ENCODE data around the gene RPL31. TPM values are rescaled to one million over a fixed set of nuclear protein-coding genes. Genes with fewer than 3 reads are reported as not detected.

RPL31 gene
- total RNA-seq, 1 experiment from 2014 or later = 682 TPM

DNA sequence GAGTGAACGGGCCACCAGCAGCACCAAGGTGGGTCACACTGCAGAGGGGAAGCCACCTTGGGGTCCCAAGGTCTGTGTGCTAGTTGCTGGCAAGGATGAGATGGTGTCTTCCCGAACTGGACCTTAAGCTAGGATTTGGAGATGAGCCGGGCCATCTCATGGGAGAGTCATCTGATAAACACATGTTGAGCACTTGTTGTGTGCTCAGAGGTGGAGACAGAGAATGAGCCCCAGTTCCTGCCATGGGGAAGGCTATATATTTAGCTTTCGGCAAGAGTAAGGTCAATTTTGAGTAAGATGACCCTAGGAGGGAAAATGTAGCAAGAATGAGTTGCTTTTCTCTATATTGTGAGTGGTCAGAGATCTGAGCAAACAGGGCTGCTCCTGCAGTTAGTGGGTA is 41.4 kb upstream of the RPL31 start:
- Histone ChIP-seq H3K4me3 (ENCODE audit: low read depth in 2 of 2, low read length in 2 of 2) (no peak overlapping the region), H3K27me3 (ENCODE audit: control insufficient read depth, insufficient read depth, low read length) (no peaks in the 10 kb centered on the region), H3K4me1 (ENCODE audit: control insufficient read depth, insufficient read depth, low read length) (no peaks in the 10 kb centered on the region), H3K36me3 (ENCODE audit: control insufficient read depth, insufficient read depth, low read length) (no peaks in the 10 kb centered on the region), H3K27ac (ENCODE audit: low read length) (no peak overlapping the region), H3K9me3 (ENCODE audit: control insufficient read depth, insufficient read depth, low read depth, low read length) (no peaks in the 10 kb centered on the region)
- ChIA-PET CTCF (no interaction called here), POLR2A (no interaction called here)
- TF ChIP-seq SIN3A (IDR thresholded peaks at IDR 0.05; ENCODE audit: borderline replicate concordance, insufficient read depth, low read depth, low read length) (no peak), POLR2AphosphoS5 (IDR thresholded peaks at IDR 0.05; ENCODE audit: low read depth, low read length) (no peak), TCF7L2 (IDR thresholded peaks at IDR 0.05; ENCODE audit: low read depth, low read length) (no peak)
- TF ChIP-seq, protein P1, sequence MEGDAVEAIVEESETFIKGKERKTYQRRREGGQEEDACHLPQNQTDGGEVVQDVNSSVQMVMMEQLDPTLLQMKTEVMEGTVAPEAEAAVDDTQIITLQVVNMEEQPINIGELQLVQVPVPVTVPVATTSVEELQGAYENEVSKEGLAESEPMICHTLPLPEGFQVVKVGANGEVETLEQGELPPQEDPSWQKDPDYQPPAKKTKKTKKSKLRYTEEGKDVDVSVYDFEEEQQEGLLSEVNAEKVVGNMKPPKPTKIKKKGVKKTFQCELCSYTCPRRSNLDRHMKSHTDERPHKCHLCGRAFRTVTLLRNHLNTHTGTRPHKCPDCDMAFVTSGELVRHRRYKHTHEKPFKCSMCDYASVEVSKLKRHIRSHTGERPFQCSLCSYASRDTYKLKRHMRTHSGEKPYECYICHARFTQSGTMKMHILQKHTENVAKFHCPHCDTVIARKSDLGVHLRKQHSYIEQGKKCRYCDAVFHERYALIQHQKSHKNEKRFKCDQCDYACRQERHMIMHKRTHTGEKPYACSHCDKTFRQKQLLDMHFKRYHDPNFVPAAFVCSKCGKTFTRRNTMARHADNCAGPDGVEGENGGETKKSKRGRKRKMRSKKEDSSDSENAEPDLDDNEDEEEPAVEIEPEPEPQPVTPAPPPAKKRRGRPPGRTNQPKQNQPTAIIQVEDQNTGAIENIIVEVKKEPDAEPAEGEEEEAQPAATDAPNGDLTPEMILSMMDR (IDR thresholded peaks at IDR 0.05) = no peak
- TF ChIP-seq, protein P2, sequence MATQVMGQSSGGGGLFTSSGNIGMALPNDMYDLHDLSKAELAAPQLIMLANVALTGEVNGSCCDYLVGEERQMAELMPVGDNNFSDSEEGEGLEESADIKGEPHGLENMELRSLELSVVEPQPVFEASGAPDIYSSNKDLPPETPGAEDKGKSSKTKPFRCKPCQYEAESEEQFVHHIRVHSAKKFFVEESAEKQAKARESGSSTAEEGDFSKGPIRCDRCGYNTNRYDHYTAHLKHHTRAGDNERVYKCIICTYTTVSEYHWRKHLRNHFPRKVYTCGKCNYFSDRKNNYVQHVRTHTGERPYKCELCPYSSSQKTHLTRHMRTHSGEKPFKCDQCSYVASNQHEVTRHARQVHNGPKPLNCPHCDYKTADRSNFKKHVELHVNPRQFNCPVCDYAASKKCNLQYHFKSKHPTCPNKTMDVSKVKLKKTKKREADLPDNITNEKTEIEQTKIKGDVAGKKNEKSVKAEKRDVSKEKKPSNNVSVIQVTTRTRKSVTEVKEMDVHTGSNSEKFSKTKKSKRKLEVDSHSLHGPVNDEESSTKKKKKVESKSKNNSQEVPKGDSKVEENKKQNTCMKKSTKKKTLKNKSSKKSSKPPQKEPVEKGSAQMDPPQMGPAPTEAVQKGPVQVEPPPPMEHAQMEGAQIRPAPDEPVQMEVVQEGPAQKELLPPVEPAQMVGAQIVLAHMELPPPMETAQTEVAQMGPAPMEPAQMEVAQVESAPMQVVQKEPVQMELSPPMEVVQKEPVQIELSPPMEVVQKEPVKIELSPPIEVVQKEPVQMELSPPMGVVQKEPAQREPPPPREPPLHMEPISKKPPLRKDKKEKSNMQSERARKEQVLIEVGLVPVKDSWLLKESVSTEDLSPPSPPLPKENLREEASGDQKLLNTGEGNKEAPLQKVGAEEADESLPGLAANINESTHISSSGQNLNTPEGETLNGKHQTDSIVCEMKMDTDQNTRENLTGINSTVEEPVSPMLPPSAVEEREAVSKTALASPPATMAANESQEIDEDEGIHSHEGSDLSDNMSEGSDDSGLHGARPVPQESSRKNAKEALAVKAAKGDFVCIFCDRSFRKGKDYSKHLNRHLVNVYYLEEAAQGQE (IDR thresholded peaks at IDR 0.05; ENCODE audit: insufficient read depth in 1 of 2, low read depth in 2 of 2, low read length in 1 of 2) = no peak
- no TSS peak for BruUV-seq (replicated peaks)
- intact Hi-C loops (cut with micrococcal nuclease; ENCODE audit: unreplicated experiment) (no loop called here), in situ Hi-C loops (cut with HindIII; ENCODE audit: low pct_unique_long_range_greater_than_20kb, low sequenced_read_pairs) (no loop called here)
- ATAC-seq = no peak
- DNase-seq (ENCODE audit: low read depth, low spot score) = no peak

DNA sequence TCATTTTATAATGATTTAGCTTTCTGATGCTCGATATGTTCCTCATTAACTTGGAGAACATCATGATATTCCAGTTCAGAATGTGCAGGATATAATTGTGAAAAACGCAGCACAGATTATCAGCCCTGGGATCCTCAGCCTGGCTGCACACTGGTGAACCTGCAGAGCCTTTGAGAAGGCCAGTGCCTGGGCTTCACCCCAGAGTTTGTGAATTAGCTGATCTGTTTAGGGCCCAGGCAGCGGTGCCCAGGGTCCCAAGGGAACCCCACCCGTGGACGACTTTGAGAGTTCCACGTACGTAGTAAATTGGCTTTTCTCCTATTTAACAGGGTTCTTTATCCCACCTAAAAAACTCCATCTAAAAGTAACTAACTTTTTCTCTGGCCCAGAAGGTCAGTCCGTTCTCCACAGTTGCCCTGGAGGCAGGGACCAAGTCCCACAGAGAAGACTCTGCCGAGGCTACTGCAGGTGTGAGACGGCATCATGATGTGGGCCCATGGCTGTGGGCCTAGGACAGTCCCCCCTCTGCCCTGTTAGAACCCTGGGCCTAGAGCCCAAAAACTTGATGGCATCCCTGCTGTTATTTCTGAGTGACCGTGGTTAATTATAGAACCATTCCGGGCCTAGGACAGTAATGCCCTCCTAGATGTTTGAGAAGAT is 39.6 kb upstream of the RPL31 start:
- intact Hi-C loops (cut with micrococcal nuclease; ENCODE audit: unreplicated experiment) (no loop called here), in situ Hi-C loops (cut with HindIII; ENCODE audit: low pct_unique_long_range_greater_than_20kb, low sequenced_read_pairs) (no loop called here)
- DNase-seq (ENCODE audit: low read depth, low spot score) = no peak
- H3K27me3 ChIP-seq (ENCODE audit: control insufficient read depth, insufficient read depth, low read length) = no peaks in the 10 kb centered on the region
- H3K36me3 ChIP-seq (ENCODE audit: control insufficient read depth, insufficient read depth, low read length) = no peaks in the 10 kb centered on the region
- ChIA-PET POLR2A (no interaction called here), CTCF (no interaction called here)
- no peaks in the 10 kb centered on the region for H3K9me3 ChIP-seq (ENCODE audit: control insufficient read depth, insufficient read depth, low read depth, low read length)
- H3K4me3 ChIP-seq (ENCODE audit: low read depth in 2 of 2, low read length in 2 of 2) = no peak overlapping the region
- no peaks in the 10 kb centered on the region for H3K4me1 ChIP-seq (ENCODE audit: control insufficient read depth, insufficient read depth, low read length)
- BruUV-seq (replicated peaks) = no TSS peak
- H3K27ac ChIP-seq (ENCODE audit: low read length) = no peak overlapping the region
- TF ChIP-seq SIN3A (IDR thresholded peaks at IDR 0.05; ENCODE audit: borderline replicate concordance, insufficient read depth, low read depth, low read length) (no peak), TCF7L2 (IDR thresholded peaks at IDR 0.05; ENCODE audit: low read depth, low read length) (no peak), POLR2AphosphoS5 (IDR thresholded peaks at IDR 0.05; ENCODE audit: low read depth, low read length) (no peak)
- TF ChIP-seq, protein P1 (IDR thresholded peaks at IDR 0.05) = no peak
- TF ChIP-seq, protein P2 (IDR thresholded peaks at IDR 0.05; ENCODE audit: insufficient read depth in 1 of 2, low read depth in 2 of 2, low read length in 1 of 2) = no peak
- ATAC-seq = no peak

Data from Panc1 (cell line).